Measurements from ENCODE around the gene THEMIS.

Gene THEMIS

DNA sequence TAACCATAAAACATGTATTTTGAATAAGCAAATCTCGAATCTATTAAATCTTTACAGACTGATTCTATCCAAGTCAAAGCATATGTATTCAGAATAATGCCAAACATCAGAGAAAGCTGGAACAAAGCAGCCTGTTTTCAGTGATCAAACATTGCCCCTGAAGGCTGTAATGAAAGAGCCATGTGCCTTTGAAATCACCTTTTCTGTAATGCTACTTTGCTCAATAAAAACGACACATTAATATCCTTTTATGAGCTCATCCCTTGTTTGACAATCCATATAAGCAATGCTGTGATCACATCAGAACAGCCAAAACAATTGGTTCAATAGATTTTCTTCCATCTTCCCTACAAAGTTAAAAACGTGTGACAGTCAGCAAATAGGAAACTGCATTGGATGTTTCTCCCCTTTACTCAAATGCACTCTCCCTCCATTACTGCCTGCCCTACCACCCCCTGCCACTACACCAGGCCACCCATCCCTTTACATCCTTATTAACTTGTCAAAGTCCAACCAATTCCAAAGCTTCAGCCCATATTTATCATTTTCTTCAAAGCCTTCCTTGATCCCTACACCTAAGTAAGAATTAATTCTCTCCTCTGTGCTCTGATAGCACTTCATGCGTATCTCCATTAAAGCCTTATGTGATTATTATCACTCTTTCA, 42.0 kb downstream of the THEMIS start:
- no peak for DNase-seq (ENCODE audit: low spot score)

- DNase-seq (ENCODE audit: low spot score), result no peak
Measured at GRCh38 chr6:127857051-127857637, 43.7 kb downstream of the THEMIS start.

- DNase-seq (ENCODE audit: low spot score), result no peak
Measured at GRCh38 chr6:127855542-127856159, 45.2 kb downstream of the THEMIS start.

DNA sequence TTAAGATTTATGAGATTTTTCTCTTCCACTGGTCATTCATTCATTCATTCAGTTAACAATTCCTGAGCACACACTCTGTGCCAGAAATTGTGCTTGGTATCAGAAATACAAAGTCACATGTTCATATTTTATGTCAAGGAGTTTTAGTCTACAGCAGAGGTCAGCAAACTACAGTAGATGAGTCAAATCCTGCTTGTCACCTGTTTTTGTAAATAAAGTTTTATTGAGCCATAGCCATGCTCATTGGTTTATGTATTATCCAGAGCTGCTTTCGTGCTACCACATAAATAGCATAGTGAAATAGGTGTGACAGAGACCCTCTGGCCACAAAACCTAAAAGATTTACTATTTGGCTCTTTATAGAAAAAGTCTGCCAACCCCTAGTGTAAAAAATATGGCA, 46.8 kb downstream of the THEMIS start:
- no peak for DNase-seq (ENCODE audit: low spot score)

- DNase-seq (ENCODE audit: low spot score), result no peak
Measured at GRCh38 chr6:127851197-127851596, 49.7 kb downstream of the THEMIS start.

GRCh38 chr6:127845242-127845641, 55.6 kb downstream of the THEMIS start:
- DNase-seq (ENCODE audit: low spot score), result no peak

DNA sequence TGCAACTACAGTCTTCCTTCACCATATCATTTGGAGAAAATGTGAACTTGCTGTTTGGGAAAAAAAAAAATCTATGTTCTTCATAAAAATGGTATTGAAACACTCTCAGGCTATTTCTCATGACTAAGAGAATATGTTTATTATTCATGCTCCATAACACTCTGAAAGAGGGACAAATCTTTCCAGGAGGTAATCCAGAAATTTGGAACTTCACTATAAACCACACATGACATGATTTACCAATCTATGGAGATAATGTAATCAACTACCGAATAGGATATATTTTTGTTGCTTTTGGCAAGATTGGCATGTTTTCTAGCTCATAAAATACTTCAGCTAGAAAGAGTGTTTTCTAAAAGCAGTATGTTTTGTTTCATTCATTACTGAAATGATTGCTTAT, 56.3 kb downstream of the THEMIS start:
- DNase-seq (ENCODE audit: low spot score), result no peak

GRCh38 chr6:127843582-127843981, 57.3 kb downstream of the THEMIS start:
- no peak for DNase-seq (ENCODE audit: low spot score)

- DNase-seq (ENCODE audit: low spot score), result no peak
Measured at GRCh38 chr6:127842562-127842961, 58.3 kb downstream of the THEMIS start.

DNA sequence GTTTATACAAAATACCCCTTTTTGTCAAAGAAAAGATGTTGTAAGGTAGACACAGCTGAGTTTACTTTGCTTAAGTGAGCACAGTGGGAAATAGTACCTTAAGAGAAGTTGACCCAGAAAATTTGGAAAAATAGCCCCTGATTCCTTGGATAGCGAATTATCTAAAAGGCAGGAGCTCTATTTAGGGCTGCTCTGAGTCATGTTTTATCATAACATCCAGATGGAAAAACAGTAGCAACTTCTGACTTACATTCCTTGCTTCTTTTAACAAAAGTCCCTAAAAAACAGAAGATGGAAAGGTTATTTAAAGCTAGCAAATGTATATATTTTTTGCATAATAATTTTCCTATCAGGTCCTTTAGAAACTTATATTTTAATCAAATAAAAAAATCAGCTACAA, 59.0 kb downstream of the THEMIS start:
- DNase-seq (ENCODE audit: low spot score), result no peak

DNA sequence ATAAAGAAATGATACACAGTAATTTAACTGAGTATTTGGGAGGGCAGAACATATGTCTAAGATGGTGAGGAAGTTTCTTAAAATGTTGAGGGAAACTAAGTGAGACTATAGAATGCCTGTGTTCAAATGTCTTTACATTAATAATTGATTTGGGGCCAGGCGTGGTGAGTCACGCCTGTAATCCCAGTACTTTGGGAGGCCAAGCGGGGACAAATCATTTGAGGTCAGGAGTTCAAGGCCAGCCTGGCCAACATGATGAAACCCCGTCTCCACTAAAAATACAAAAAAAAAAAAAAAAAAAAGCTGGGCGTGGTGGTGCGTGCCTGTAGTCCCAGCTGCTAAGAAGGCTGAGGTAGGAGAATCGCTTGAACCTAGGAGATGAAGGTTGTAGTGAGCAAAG, 66.7 kb downstream of the THEMIS start:
- no peak for DNase-seq (ENCODE audit: low spot score)

DNA sequence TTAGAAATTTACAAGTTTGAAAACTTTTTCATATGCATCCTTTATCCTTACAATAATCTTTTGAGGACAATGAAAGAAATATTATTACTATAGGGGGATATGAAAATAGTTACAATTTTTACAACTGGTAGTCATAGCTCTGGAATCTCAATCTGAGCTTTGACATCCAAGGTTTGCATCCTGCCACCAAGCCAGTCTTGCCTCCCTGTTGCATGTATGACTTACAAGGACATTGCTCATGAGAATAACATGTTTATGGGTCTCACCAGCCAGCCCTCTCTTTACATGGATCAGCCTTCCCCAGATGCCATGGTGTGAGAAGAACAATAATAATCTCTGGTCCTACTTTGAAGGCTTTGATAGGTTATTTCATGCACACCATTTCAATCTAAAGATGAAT, 67.5 kb downstream of the THEMIS start:
- no peak for DNase-seq (ENCODE audit: low spot score)

DNA sequence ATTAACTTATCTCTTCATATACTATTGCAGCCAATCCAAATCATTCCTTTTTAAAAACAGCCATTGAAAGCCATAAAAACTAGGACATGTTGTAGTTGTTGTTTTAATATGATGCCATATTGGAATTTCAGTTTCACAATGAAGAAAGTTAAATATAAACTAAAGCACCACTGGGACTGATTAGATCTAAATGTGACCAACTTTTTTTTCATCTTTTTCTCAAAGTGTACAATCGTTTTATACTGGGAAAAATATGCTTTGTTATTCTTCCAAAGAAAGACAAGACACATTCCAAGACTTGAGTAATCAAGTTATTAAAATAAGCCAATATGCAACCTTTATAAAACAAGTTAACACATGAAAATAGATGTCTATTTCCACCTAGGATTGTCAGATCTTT, 68.5 kb downstream of the THEMIS start:
- no peak for DNase-seq (ENCODE audit: low spot score)

DNA sequence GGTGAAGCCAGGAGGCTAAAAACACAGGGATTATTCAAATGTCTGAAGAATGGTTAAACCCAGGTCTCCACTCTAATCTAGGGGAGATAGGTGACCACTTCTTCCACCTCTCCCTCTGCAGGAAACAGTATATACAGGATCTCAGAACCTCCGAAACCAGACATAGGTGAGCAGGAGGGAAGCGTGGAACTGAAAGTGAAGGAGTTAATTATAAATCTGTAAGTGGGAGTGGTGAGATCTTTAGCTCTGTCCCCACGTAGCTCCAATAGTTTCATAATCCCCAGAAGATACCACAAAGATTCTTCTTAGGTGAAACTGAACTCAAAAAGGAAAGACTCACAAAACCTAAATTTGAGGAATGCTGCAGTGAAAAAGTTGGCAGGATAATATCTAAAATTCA, 76.8 kb downstream of the THEMIS start:
- no peak for DNase-seq (ENCODE audit: low spot score)

DNA sequence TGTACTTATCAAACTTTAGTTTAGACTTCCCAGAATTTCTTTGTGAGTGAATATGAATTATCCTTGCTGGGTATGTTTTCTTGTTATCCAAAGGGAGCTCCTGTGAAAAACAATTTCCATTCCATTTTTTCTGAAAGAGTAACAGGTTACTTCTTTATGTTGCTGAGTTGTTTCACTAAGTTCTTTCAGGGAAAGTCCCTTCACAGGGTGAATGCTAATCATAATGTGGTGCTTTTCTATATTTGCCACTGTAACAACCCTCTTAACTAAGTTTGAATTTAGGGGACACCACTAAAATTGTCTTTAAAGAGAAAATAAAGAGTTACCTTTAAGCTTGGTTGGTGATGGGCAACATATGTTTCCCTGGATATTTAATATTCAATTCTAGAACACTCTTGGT, 79.4 kb downstream of the THEMIS start:
- no peak for DNase-seq (ENCODE audit: low spot score)

DNA sequence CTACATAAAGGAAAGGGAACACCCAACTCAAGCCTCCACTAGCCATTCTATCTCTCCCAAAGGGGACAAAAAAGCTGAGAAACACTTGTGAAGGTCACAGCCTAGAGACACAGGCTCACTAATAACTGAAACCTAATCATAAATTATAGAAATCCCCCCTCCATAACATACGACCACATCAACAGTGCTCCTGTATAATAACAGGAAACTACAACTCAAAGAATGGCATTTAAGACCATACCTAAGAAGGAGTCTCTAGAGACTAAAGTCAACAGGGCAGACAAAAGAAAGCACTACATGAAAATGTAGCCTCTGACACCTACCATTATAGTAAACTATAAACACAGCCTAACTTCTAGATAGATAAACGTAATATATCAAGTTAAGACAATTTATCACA, 82.7 kb downstream of the THEMIS start:
- no peak for DNase-seq (ENCODE audit: low spot score)

- DNase-seq (ENCODE audit: low spot score), result no peak
Measured at GRCh38 chr6:127816643-127817042, 84.2 kb downstream of the THEMIS start.

DNA sequence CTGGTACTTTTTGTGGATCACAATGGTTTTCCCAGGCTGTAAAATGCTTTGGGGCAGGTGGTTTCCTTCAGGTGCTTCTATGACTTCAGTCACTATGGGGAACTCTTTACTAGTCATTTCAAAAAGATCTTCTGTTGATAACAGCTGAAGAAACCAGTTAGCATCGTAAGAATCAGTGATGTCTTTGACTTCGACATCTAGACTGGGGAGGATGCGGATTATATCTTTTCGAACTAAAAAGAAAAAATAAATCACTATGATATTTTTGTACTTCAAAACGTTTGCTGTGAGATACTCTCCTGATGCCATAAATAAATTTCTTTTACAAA, 87.2 kb downstream of the THEMIS start:
- no peak for DNase-seq (ENCODE audit: low spot score)

DNA sequence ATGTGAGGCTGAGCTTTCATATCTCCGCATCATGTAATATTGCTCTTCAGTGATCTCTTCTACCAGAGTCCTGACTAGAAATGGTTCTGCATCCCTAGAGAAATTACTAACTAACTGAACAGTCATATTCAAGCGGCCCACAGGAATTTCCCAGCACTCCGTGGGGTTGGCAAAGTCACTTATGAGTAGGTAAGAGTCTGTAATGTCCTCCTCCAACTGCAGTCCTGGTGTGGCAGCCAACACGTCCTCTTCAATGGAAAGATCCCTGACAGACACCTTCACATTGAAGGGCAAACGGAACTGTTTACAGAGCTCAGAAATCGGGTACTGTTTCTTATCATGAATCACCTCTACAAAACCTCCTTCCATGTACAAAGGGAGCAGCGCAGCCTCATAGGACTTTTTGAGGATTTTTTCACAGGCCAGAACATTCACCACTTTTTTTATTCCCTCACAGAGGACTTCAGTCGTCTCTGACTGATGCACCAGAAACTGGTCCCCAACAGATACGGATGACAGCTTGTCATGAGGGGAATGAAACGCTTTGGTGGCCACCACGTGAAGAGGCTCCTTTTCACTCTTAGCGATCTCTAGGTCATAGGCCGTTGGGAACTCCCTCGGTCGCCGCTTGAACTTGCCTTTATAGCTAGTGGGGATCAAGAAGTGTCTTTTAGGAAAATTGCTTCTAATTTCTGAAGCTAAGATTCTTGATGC, 87.7 kb downstream of the THEMIS start:
- no peak for DNase-seq (ENCODE audit: low spot score)

DNA sequence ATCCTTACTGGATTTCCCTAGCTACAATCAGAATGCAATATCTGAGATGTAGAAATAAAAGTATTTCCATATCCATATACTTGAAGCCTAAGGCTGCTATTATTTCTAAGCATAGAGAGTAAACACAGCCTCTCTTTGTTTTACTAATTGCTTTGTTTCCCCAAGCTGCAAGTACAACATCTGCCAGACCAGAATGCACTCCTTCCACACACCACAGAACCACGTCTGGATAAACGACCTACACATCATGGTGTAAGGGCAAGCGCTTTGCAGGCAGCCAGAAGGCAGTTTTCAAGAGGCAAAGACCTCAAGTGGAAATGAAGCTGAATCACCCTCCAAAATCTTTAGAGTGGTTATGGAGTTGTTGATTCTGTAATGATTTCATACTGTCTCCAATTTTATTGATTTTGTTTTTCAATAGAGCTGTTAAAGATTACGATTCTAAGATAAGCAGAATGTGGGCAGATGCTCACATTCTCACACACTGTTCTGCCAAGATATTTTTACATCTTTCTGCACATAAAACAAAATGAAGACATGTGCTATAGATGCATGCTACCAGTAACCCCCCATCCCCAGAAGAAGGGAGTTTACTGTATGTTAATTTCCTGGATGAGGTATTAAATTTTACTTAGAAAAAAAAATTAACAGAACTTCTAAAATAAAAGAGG, 88.8 kb downstream of the THEMIS start:
- DNase-seq (ENCODE audit: low spot score), result no peak

GRCh38 chr6:127807806-127808517, 92.9 kb downstream of the THEMIS start:
- no peak for DNase-seq (ENCODE audit: low spot score)

DNA sequence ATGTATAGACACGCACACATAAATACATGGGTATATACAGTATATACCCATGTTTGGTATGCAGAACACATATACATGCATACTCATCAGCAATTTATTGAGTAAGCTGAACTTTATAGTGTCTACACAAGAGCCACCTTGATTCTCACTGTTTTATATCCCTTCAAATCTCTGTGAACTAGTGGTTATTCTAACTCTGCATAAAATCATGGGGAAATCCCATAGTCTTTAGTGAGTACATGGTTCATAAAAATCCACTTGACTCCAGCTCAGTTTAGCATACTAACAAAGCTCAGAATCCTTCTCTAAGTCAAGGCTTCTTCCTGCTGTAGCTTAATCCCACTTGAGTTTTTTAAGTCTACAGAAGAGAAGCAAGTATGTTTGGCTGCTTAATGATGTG, 104.1 kb downstream of the THEMIS start:
- no peak for DNase-seq (ENCODE audit: low spot score)

Data from ecto neural progenitor cell (in vitro differentiated cells).